NCI-H460 (cell line): ENCODE measurements around the gene PDZRN3. TPM values are rescaled to one million over a fixed set of nuclear protein-coding genes. Genes with fewer than 3 reads are reported as not detected.
"Not testable (repeated sequence)": the region's sequence is repeated elsewhere in the genome, so short reads cannot be mapped to it uniquely, and the experiment has no call there.

Source experiments
- DNase-seq: peaks from one replicate; pipeline ENCODE4 v3.0.0-alpha.2; 2016; ENCODE audit warnings: low read depth; ENCODE audit errors: extremely low read depth
- total RNA-seq: library from RNA; depleted of rRNA; stranded (reverse); fragments of >200 nt; shearing (Covaris generic); gene quantifications from 2 replicates; pipeline ENCODE4 v1.2.3, GENCODE V29; 2014

The PDZRN3 gene
- total RNA-seq, 1 experiment from 2014 or later = 0.05 TPM

GRCh38 chr3:73597476-73597875 is 27.3 kb downstream of the PDZRN3 start:
- no peak for DNase-seq

- DNase-seq = no peak
These were observed 32.3 kb downstream of the PDZRN3 start for GRCh38 chr3:73592154-73593144.

- DNase-seq = no peak
These were observed 33.4 kb downstream of the PDZRN3 start for GRCh38 chr3:73591286-73591800.

- no peak for DNase-seq
These were observed 38.1 kb downstream of the PDZRN3 start for GRCh38 chr3:73586628-73587027.

GRCh38 chr3:73586190-73586589 is 38.6 kb downstream of the PDZRN3 start:
- DNase-seq = no peak

GRCh38 chr3:73584873-73585272 is 39.9 kb downstream of the PDZRN3 start:
- DNase-seq = no peak

- no peak for DNase-seq
These were observed 42.2 kb downstream of the PDZRN3 start for GRCh38 chr3:73582535-73582934.

GRCh38 chr3:73581134-73581846 is 43.5 kb downstream of the PDZRN3 start:
- no peak for DNase-seq

GRCh38 chr3:73580343-73580742 is 44.4 kb downstream of the PDZRN3 start:
- no peak for DNase-seq

- DNase-seq = no peak
These were observed 47.0 kb downstream of the PDZRN3 start for GRCh38 chr3:73577704-73578103.

GRCh38 chr3:73576999-73577461 is 47.7 kb downstream of the PDZRN3 start:
- DNase-seq = no peak

- DNase-seq = no peak
These were observed 48.8 kb downstream of the PDZRN3 start for GRCh38 chr3:73575953-73576352.

GRCh38 chr3:73575519-73575918 is 49.2 kb downstream of the PDZRN3 start:
- no peak for DNase-seq

GRCh38 chr3:73573204-73573603 is 51.5 kb downstream of the PDZRN3 start:
- DNase-seq = no peak

- no peak for DNase-seq
These were observed 52.4 kb downstream of the PDZRN3 start for GRCh38 chr3:73572368-73572767.

GRCh38 chr3:73571238-73571794 is 53.4 kb downstream of the PDZRN3 start:
- no peak for DNase-seq

- DNase-seq = no peak
These were observed 55.4 kb downstream of the PDZRN3 start for GRCh38 chr3:73569246-73569760.

GRCh38 chr3:73568371-73568862 is 56.3 kb downstream of the PDZRN3 start:
- no peak for DNase-seq

- not testable (repeated sequence) for DNase-seq
These were observed 59.4 kb downstream of the PDZRN3 start for GRCh38 chr3:73565374-73565773.

- DNase-seq = no peak
These were observed 60.7 kb downstream of the PDZRN3 start for GRCh38 chr3:73563896-73564582.
